HAP-1 (cell line): ENCODE measurements around the gene NUP205.

Source experiments
- DNase-seq, 2 experiments: peaks; one replicate each; pipeline ENCODE4 v3.0.0-alpha.2; 2016 to 2020; ENCODE audit warnings: low spot score in 2 of 2
- H3K27me3 ChIP-seq: fragments of 250-450 bp; sonication (Bioruptor Pico); 2 replicates; pipeline ENCODE4 v1.5.1; 2020; ENCODE audit warnings: low read depth, mild to moderate bottlenecking, moderate library complexity
- H3K36me3 ChIP-seq: fragments of 250-450 bp; sonication (Bioruptor Pico); replicated peaks from 2 replicates; pipeline ENCODE4 v1.5.1; 2020; ENCODE audit warnings: mild to moderate bottlenecking
- H3K4me1 ChIP-seq: fragments of 250-450 bp; sonication (Bioruptor Pico); 2 replicates; pipeline ENCODE4 v1.5.1; 2020; ENCODE audit warnings: mild to moderate bottlenecking
- H3K4me3 ChIP-seq: fragments of 250-450 bp; sonication (Bioruptor Pico); 2 replicates; pipeline ENCODE4 v1.5.1; 2020; ENCODE audit warnings: mild to moderate bottlenecking, moderate library complexity
- H3K9me3 ChIP-seq: fragments of 250-450 bp; sonication (Bioruptor Pico); 2 replicates; pipeline ENCODE4 v1.5.1; 2020; ENCODE audit warnings: mild to moderate bottlenecking, moderate library complexity
- in situ Hi-C: fragments of 300-500 bp; cut with MboI; formaldehyde crosslinking; loops from 3 replicates; pipeline ENCODE4 v1.14.3; 2020; ENCODE audit warnings: low sequenced_read_pairs, inconsistent platforms, mixed read lengths

Gene NUP205

DNA sequence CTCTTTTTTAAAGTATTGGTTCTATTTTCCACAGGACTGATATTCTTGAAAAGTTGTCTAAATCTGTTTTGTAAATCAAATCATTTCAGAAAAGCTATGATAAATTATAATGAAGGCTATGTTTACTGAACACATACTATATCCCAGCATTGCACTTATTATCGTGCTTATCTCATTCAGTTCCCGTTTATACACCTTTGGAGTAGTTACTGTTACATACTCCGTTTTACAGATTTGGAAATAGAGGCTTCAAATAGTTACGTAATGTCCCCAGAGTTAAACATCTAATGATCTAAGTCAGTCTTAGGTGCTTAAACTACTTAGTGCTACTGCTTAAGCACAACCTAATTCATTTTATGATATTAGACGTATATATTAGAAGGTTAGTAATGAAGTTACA, 1.2 kb downstream of the NUP205 start:
- DNase-seq, result no peak
- no peaks in the 10 kb centered on the region for H3K27me3 ChIP-seq
- H3K9me3 ChIP-seq, result no peaks in the 10 kb centered on the region
- in situ Hi-C loops, result loop anchor here (5.0 to 25.0 kb wide), 2 partner anchors 47 to 272 kb away; partner anchors contain the start of gene CNOT4
- H3K4me3 ChIP-seq, result peak overlapping the region; percentile 66
- peaks cover 21% of the 10 kb centered on the region for H3K4me1 ChIP-seq
- H3K36me3 ChIP-seq, result peaks cover 7% of the 10 kb centered on the region; the same call in 1 of the 2 replicates

DNA sequence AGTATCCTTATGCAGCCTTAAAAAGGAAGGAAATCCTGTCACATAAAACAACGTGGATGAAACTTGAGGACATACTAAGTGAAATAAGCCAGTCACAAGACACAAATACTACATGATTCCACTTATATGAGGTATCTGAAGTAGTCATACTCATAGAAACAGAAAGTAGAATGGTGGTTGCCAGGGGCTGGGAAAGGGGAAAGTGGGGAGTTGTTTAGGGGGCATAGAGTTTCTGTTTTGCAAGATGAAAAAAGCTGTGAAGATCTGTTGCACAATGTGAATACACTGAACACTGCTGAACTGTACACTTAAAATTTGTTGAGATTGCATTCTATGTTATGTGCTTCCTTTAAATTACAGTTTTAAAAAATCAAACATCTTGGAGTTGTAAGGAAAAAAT, 2.9 kb downstream of the NUP205 start:
- peaks cover 21% of the 10 kb centered on the region for H3K4me1 ChIP-seq
- H3K27me3 ChIP-seq, result no peaks in the 10 kb centered on the region
- no peak overlapping the region for H3K4me3 ChIP-seq
- no peaks in the 10 kb centered on the region for H3K9me3 ChIP-seq
- DNase-seq, result no peak
- peaks cover 7% of the 10 kb centered on the region; the same call in 1 of the 2 replicates for H3K36me3 ChIP-seq
- in situ Hi-C loops, result loop anchor here (25.0 kb wide), 1 partner anchor 273 kb away; no protein-coding TSS in a partner anchor

- Histone ChIP-seq H3K9me3 (no peaks in the 10 kb centered on the region), H3K4me1 (peaks cover 17% of the 10 kb centered on the region), H3K4me3 (no peak overlapping the region), H3K27me3 (no peaks in the 10 kb centered on the region), H3K36me3 (peaks cover 7% of the 10 kb centered on the region; the same call in 1 of the 2 replicates)
- in situ Hi-C loops, result loop anchor here (25.0 kb wide), 1 partner anchor 275 kb away; no protein-coding TSS in a partner anchor
- no peak for DNase-seq
Observed at GRCh38 chr7:135562720-135563119, 5.0 kb downstream of the NUP205 start.

GRCh38 chr7:135571834-135572233, 14.1 kb downstream of the NUP205 start:
- Histone ChIP-seq H3K9me3 (no peaks in the 10 kb centered on the region), H3K4me3 (no peak overlapping the region), H3K36me3 (peaks cover 40% of the 10 kb centered on the region), H3K4me1 (no peaks in the 10 kb centered on the region), H3K27me3 (no peaks in the 10 kb centered on the region)
- no peak for DNase-seq
- in situ Hi-C loops, result loop anchor here (25.0 kb wide), 1 partner anchor 285 kb away; no protein-coding TSS in a partner anchor

DNA sequence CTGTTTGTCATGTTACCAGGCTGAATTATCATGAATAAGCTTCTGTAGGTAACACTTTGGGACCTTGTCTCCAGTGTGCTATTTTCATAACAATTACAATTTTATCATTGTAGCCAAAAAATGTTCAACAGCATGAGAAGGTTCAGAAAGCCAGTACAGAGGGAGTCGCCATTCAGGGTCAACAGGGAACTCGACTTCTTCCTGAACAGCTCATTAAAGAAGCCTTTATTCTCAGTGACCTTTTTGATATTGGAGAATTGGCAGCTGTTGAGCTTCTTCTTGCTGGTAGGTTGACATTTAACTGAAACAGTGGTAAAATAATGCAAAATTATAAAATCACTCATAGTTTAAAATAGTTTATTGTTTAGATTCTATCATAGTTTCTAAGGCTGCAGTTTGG, 15.8 kb downstream of the NUP205 start:
- Histone ChIP-seq H3K9me3 (no peaks in the 10 kb centered on the region), H3K27me3 (no peaks in the 10 kb centered on the region), H3K4me1 (no peaks in the 10 kb centered on the region), H3K4me3 (no peak overlapping the region), H3K36me3 (peaks cover 57% of the 10 kb centered on the region)
- in situ Hi-C loops, result loop anchor here (25.0 kb wide), 1 partner anchor 286 kb away; no protein-coding TSS in a partner anchor
- no peak for DNase-seq

GRCh38 chr7:135575296-135575695, 17.6 kb downstream of the NUP205 start:
- in situ Hi-C loops, result no loop called here
- no peak for DNase-seq
- no peaks in the 10 kb centered on the region for H3K4me1 ChIP-seq
- no peak overlapping the region for H3K4me3 ChIP-seq
- no peaks in the 10 kb centered on the region for H3K9me3 ChIP-seq
- H3K27me3 ChIP-seq, result no peaks in the 10 kb centered on the region
- H3K36me3 ChIP-seq, result peaks cover 75% of the 10 kb centered on the region

DNA sequence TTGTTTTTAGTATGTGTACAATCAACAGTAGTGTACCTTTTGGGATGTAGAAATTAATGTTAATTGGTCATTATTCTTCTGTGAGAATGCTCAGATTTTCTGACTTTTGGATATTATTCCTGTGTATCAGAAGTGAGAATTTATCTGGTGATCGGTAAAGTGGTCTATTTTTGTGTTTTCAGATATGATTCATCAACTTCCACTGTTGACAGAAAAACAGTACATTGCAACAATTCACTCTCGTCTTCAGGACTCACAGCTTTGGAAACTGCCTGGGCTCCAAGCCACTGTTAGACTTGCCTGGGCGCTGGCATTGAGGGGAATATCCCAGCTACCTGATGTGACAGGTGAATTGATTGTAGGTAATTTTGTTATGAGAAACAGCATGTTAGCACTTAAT, 20.9 kb downstream of the NUP205 start:
- H3K9me3 ChIP-seq, result no peaks in the 10 kb centered on the region
- in situ Hi-C loops, result no loop called here
- H3K36me3 ChIP-seq, result peaks cover 90% of the 10 kb centered on the region
- H3K27me3 ChIP-seq, result no peaks in the 10 kb centered on the region
- H3K4me3 ChIP-seq, result no peak overlapping the region
- no peak for DNase-seq
- no peaks in the 10 kb centered on the region for H3K4me1 ChIP-seq

DNA sequence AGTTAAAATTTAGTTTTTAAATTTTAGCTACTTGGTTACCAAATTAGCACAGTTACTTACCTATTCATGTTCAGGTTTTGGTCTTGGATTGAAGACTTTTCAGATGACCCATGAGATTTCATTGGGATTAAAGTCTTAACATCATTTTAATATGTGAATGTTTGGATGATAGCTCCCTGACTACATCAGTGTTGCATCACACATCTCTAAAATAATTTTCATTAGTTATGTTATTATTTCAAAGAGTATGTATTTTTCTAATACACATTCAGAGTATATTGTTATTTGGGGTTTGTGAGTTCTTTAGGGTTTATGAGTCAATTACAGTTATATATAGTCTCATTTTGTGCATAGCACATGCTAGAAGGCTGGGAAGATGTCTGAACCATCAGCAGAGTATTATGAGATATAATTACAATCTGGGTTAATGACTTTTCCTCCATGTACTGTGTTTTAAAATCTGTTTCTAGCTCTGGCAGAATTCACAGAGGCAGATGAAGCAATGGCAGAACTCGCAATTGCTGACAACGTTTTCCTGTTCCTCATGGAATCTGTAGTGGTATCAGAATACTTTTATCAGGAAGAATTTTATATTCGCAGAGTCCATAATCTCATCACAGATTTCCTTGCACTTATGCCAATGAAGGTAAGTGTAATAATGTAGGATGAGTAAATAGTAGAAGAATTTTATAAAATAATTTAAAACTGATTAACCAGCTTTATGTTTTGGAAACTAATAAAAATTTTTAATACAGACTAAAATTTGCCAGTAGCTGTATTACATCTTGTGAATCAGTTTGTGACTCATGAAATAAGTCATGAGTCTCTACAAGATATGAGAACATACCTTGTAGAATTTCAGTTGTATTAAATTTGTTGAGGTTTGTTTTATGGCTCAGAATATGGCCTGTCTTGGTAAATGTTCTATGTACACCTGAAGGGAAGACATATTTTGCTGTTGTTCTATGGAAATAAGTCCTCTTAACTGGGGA, 26.9 kb downstream of the NUP205 start:
- no peaks in the 10 kb centered on the region for H3K9me3 ChIP-seq
- no peak for DNase-seq
- H3K27me3 ChIP-seq, result no peaks in the 10 kb centered on the region
- no peak overlapping the region for H3K4me3 ChIP-seq
- in situ Hi-C loops, result loop anchor here (5.0 kb wide), 1 partner anchor 48 kb away; no protein-coding TSS in a partner anchor
- peaks cover 82% of the 10 kb centered on the region for H3K36me3 ChIP-seq
- H3K4me1 ChIP-seq, result no peaks in the 10 kb centered on the region

GRCh38 chr7:135597181-135597925, 39.6 kb downstream of the NUP205 start:
- H3K9me3 ChIP-seq, result no peaks in the 10 kb centered on the region
- no peaks in the 10 kb centered on the region for H3K27me3 ChIP-seq
- H3K4me1 ChIP-seq, result no peaks in the 10 kb centered on the region; the same call in 1 of the 2 replicates
- H3K36me3 ChIP-seq, result peaks cover 93% of the 10 kb centered on the region
- no peak overlapping the region for H3K4me3 ChIP-seq
- in situ Hi-C loops, result no loop called here
- DNase-seq, result no peak

DNA sequence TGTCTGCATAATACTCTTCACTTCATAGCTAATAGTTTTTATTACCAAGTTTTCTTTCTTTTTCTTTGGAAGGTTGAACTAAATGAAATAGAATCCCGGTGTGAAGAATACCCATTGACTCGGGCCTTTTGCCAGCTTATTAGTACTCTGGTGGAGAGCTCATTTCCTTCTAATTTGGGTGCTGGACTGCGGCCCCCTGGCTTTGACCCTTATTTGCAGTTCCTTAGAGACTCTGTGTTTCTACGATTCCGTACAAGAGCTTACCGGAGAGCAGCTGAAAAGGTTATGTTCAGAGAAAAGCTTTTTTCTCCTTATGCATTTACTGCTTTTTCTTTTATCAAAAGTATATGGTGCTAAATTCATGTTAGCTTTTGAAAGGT, 40.2 kb downstream of the NUP205 start:
- Histone ChIP-seq H3K27me3 (no peaks in the 10 kb centered on the region), H3K36me3 (peaks cover 93% of the 10 kb centered on the region), H3K4me3 (no peak overlapping the region), H3K9me3 (no peaks in the 10 kb centered on the region), H3K4me1 (no peaks in the 10 kb centered on the region; the same call in 1 of the 2 replicates)
- no peak for DNase-seq
- in situ Hi-C loops, result no loop called here

DNA sequence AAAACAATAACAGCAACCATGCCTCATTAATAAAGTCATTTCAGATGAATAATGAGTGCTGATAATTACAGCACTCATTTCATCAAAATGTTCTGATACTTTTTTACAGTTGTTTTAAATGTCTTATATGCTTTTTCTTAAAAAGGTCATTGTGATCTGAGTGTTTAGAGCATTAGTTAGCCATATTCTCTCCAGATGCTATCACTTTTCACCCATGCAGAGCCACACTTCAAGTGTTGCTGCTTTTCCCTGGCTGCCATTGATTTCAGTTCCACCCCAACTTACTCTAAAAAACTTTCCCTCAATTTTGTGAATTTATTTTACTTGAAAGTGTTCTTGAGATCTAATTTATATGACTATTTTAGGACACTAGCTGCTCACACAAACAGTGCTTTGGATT, 41.8 kb downstream of the NUP205 start:
- no peaks in the 10 kb centered on the region; the same call in 1 of the 2 replicates for H3K4me1 ChIP-seq
- H3K36me3 ChIP-seq, result peaks cover 92% of the 10 kb centered on the region
- no peaks in the 10 kb centered on the region for H3K9me3 ChIP-seq
- H3K27me3 ChIP-seq, result no peaks in the 10 kb centered on the region
- DNase-seq, result no peak
- in situ Hi-C loops, result no loop called here
- H3K4me3 ChIP-seq, result no peak overlapping the region

DNA sequence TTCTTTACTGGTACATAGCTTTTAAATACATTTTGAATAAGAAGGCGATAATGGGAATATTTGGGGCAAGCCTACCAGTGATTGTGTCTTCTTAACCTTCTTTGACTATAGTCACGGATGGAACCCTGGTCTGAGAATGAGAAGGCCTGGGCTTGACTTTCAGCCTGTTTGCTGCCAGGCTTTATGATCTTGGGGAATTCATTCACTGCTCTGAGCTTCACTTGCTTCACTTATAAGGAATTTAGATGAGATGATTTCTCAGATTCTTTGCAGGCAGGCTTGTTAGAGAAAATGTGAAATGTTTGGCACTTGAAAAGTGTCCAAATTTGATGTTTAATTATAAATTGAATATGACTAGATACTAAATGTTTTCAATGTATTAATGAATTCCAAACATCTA, 42.5 kb downstream of the NUP205 start:
- H3K4me3 ChIP-seq, result no peak overlapping the region
- no peaks in the 10 kb centered on the region for H3K9me3 ChIP-seq
- DNase-seq, result no peak
- in situ Hi-C loops, result no loop called here
- peaks cover 90% of the 10 kb centered on the region for H3K36me3 ChIP-seq
- no peaks in the 10 kb centered on the region; the same call in 1 of the 2 replicates for H3K4me1 ChIP-seq
- H3K27me3 ChIP-seq, result no peaks in the 10 kb centered on the region

DNA sequence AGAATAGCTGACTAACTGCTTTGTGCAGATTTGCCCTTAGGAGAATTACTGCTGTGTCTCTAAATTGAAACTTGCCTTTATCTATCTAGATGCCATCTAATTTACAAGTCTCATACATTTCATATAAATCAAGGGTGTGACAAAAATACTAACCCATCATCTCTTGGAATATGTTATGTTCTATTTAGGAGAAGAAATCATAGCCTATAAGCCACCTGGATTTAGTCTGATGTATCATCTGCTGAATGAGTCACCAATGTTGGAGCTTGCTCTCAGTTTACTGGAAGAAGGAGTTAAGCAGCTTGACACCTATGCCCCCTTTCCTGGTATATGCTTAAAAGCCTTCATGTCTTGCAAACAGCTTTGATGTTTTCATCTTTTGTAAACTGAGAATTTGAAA, 43.5 kb downstream of the NUP205 start:
- Histone ChIP-seq H3K4me3 (no peak overlapping the region), H3K27me3 (no peaks in the 10 kb centered on the region), H3K4me1 (no peaks in the 10 kb centered on the region; the same call in 1 of the 2 replicates), H3K36me3 (peaks cover 89% of the 10 kb centered on the region), H3K9me3 (no peaks in the 10 kb centered on the region)
- in situ Hi-C loops, result no loop called here
- no peak for DNase-seq
